ENCODE data around the gene MEIG1.
"Not testable (repeated sequence)": the region's sequence is repeated elsewhere in the genome, so short reads cannot be mapped to it uniquely, and the experiment has no call there.

MEIG1 gene, protein sequence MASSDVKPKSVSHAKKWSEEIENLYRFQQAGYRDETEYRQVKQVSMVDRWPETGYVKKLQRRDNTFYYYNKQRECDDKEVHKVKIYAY

DNA sequence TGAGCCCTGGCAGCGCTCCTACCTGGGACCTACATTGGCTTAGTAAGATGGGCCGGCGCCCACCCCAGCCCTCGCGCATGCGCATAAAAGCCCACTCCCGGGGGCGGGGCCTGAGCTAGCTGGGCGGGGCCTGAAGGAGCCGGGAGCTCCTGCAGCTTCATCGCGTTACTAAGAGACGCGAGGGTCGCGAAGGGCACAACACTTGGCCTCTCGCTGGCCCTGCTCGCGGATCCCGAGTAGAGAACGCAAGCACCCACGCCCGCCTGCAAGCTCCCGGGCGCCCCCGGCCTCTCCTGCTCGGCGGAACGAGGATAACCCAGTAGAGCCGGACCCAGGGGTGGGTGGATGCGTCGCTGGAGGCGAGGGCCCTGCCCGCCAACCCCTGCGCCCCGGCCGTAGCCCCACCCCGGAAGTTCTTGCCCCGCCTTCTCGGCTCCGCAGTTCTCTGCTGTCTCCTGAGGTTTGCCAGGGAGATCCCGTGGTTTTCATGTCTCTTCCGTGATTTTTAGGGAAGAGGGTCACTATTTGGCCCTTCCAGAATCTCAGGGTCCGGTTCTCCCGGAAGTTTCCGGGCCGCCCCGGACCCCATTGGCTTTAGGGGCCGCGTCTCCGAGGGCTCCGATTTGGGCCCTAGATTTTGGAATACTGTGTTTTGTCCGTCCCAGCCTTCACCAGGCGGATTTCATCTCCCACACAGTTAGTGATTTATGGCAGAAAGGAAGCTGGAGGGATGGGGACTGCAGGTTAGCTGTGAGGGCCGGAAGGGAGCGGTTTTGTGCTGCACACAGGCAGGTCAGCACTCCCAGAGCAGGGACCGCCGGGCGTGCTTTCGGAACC lies at the start of gene MEIG1:
TSS of gene MEIG1 (plus strand) at position 168 of the 837 bp plus-strand sequence. CDS start 7,081 bp downstream, outside the sequence.
- DNase-seq (ENCODE audit: low spot score) = peak; percentile 98

DNA sequence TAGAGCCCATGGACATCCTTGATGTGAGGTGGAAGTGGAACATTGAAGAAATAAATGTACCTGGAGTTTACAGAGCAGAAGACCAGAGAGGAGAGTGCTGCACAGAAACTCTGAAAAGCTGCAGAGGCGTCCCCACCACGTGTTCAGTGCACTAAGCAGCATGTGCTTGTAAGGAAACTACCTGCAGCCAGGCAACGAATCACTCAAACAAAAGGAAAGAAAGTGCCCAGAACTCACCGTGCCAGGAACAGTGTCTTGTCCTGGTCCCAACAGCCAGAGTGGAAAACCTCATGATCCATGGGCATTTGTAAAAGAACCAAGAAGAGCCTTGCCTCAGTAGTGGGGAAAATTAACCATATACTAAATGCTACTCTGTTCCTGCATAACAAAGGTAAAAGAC lies 48.2 kb upstream of the MEIG1 start:
- no peak for DNase-seq (ENCODE audit: low spot score)

DNA sequence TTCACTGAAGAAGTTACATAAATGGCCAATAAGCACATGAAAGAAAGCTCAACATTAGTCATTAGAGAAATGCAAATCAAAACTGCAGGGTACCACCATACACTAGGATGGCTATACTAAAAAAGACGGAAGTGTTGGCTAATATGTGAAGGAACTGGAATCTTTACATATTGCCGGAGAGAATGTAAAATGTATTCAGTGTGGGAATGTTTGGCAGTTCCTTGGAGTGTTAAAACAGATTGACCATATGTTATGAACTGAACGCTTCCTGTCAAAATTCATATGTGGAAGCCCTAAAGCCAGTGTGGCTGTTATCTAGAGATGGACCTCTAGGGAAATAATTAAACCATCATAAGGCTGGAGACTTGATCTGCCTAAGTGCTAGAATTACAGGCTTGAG lies 47.4 kb upstream of the MEIG1 start:
- DNase-seq (ENCODE audit: low spot score) = no peak

DNA sequence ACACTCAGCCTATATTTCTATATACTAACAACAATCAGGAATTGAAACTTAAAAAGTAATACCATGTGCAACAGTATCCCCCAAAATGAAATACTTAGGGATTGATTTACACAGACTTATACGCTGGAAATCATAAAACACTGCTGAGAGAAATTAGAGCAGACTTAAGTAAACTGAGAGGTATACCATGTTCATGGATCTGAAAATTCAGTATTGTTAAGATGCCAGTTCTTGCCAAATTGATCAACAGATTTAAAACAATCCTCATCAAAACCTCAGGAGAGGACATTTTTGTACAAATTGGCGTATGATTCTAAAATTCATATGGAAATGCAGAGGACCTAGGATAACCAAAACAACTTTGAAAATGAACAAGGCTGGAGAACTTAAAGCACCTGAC lies 42.6 kb upstream of the MEIG1 start:
- no peak for DNase-seq (ENCODE audit: low spot score)

DNA sequence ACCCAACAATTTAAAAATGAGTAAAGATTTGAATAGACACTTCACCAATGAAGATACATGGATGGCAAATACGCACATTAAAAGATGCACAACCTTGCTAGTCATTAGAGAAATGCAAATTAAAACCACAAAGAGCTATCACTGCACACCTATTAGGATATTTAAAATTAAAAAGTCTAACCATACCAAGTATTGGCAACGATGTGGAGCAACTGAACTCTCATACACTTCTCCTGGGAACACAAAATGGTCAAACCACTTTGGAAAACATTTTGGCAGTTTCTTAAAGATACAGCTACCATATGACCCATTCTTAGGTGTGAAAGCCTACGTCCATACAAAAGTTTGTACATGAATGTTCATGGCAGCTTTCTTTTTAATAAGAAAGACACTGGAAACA lies 41.4 kb upstream of the MEIG1 start:
- DNase-seq (ENCODE audit: low spot score) = no peak

DNA sequence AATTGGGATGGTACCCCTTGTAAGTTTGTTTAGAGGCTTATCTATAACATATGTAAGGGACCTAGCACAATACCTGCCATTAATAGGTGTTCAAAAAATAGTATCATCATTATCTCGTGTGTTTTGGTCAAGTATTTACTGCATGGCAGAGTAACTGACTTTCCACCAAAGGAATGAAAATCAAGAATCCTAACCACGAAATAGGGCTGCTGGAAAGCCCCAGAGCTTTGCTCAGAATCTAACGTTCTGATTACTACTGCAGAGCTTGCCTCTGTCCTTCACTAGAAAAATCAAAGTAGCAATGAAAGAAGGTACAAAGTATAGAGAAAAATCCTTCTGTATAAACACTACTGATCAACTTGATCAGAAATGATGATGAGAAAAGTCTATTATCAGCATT lies 40.2 kb upstream of the MEIG1 start:
- no peak for DNase-seq (ENCODE audit: low spot score)

DNA sequence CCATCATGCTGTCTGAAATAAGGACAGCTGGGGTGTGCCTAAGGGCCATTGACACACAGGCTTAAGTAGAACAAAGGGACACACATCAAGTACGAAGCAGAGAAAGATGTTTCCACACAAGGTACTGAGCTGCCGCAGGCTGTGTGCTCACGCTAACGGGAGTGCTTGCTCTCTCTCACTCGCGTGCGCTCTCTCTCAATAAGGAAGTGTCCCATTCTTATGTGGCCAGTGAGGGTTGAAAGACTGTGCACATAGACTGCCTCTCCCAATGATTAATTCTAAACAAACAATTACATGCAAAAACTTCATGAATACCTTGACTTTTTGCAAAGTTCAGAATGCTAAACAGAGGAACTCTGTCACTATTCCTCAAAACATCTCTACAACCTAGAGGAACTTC lies 35.2 kb upstream of the MEIG1 start:
- no peak for DNase-seq (ENCODE audit: low spot score)

DNA sequence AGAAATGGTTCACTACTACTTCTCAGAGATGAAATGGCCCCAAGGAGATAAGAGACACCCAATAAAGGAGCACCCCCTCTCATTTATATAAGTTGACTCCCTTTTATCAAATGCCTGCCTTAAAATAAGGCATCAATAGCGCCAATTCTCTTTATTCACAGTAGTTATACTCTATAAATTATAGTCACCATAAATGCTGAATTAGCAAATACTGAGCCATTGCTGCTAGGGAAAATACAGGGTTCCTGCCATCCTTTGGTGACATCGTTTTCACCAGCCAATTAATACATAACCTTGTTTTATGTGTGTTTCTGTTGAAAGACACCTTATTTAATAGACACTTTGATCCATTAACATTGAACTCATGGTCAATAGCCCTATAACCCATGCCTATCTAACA lies 33.9 kb upstream of the MEIG1 start:
- DNase-seq (ENCODE audit: low spot score) = no peak

DNA sequence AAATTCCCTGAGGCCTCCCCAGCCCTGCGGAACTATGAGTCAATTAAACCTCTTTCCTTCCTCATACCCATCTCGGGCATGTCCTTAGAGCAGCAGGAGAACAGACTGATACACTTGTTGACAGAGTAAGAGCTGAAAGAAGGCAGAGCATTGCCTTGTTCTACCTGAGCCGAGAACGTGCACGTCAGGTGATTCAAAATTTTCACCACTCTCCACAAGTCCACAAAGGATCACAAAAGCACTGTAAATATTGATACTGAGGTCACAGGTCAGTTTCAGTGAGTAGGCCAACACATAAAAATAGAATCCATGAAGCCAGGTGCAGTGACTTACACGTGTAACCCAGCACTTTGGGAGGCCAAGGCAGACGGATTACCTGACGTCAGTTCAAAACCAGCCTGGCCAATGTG lies 33.1 kb upstream of the MEIG1 start:
- no peak for DNase-seq (ENCODE audit: low spot score)

DNA sequence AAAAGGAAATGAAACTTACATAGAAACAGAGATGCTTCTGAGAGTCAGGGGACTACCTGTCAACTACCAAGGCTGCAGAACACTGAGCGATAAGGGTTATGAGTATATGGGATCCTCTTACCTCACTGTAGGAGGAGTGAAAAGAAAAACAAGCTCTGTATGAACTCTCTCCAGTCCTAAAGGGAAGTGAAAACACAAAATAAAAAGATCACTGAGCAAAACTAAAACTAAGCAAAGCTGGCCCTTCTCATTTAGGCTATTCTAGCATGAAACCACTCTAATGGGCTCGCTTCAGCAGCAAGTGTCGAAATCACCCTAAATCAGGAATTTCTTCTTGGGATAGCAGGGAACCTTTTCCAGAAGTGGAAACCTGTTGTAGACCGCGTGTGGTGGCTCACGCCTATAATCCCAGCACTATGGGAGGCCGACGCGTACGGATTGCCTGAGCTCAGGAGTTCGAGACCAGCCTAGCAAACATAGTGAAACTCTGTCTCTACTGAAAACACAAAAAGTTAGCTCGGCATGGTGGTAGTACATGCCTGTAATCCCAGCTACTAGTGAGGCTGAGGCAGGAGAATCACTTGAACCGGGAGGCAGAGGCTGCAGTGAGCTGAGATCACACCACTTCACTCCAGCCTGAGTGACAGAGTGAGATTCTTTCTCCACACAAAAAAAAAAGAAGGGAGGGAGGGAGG lies 32.3 kb upstream of the MEIG1 start:
- DNase-seq (ENCODE audit: low spot score) = no peak

DNA sequence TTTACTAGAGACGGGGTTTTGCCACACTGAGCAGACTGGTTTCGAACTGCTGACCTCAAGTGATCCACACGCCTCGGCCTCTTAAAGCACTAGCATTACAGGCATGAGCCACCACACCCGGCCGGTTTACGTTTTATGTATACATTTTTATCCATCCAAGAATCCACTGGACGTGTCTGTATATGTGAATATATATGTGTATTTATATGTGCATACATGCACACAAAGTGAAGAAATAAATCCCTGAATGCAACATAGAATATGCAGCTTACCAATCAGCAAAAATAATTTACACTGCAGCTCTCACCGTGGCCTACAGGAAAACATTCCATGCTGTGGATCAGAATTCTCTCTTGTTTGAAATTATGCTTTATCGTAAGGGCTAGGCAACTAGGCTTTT lies 28.6 kb upstream of the MEIG1 start:
- DNase-seq (ENCODE audit: low spot score) = no peak

DNA sequence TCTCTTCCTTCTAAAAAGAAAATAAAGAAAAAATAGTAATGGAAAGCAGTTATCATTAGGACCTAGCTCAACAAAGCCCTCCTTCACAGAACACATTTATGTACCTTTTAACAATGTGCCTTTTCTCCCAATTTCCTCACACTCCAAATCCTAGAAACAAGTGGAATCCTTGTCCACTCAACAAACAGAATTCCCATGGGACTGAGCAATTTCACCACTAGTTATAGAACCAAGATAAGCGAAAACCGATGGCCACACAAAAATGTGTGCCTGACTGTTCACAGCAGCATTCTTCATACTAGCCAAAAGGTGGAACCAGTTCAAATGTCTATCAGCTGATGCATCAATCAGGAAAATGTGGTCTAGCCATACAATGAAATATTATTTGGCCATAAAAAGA lies 22.6 kb upstream of the MEIG1 start:
- no peak for DNase-seq (ENCODE audit: low spot score)

DNA sequence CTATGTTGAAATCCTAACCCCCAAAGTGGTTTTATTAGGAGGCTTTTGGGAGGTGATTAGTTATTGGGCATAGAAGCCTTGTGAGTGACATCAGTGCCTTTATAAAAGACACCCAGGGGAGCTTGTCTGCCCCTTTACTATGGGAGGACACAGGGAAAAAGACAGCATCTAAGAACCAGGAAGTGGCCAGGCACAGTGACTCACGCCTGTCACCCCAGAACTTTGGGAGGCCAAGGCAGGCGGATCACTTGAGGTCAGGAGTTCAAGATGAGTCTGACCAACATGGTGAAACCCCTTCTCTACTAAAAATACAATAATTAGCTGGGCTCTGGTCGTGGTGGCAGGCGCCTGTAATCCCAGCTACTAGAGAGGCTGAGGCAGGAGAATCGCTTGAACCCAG lies 20.2 kb upstream of the MEIG1 start:
- not testable (repeated sequence) for DNase-seq (ENCODE audit: low spot score)

DNA sequence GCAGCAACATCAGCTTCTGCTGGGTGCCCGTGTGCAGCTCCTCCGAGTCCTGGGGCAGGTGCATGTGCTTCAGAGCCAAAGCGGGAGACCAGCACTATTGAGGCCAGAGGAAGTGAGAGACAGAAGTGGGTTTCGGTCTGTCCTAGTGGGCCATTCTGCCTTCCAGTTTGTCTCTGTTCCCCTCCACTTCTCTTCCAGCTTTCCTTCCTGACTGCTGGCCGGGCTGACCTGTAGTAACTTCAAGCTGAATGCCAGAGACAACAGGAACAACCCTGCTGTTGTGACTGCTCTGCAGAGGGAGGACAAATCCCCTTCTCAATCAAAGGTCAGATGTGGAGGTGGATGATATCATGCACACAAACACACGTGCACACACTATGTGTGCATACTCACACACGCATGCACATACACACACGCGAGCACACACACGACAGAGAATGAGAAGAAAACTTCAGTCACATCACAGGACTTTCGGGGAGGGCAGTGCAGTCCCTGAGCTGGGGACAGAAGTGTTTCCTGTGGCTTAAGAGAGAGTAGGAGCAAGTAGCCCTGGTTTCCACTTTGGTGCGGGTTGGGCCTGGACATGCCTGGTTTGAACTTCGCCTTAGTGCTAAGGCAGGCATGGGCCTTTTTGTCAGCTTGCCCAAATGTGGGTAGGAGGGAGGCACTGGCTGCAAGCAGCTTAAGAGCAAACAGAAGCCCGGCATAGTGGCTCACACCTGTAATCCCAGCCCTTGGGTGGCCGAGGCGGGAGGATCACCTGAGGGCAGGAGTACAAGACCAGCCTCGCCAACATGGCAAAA lies 16.8 kb upstream of the MEIG1 start:
- not testable (repeated sequence) for DNase-seq (ENCODE audit: low spot score)

DNA sequence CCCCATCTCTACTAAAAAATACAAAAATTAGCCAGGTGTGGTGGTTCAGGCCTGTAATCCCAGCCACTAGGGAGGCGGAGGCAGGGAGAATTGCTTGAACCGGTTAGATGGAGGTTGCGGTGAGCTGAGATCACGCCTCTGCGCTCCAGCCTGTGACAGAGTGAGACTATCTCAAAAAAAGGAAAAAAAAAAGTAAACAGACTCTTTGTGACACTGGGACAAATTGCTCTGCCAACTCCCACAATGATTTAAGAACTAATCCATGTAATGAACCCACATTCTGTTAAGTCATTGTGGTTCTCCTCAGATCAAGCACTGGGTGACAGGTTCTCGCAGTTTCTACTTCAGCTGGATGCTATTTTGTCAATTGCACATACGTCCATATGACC lies 16.2 kb upstream of the MEIG1 start:
- not testable (repeated sequence) for DNase-seq (ENCODE audit: low spot score)

DNA sequence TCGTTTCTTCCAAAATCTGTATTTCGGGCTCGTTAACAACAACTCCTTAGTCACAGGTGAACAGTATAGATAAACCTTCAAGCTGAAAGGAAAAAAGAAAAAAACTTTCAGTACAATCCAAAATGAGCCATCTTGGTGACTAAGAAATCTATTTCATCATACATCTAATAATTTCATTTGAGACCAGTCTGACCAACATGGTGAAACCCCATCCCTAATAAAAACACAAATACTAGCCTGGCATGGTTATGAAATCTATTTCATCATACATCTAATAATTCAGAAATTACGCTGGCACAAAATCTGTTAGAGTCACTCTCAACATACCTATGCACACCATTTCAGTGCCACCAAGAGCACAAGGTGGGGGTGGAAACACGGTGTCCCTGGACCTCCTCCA lies 14.1 kb upstream of the MEIG1 start:
- DNase-seq (ENCODE audit: low spot score) = no peak

DNA sequence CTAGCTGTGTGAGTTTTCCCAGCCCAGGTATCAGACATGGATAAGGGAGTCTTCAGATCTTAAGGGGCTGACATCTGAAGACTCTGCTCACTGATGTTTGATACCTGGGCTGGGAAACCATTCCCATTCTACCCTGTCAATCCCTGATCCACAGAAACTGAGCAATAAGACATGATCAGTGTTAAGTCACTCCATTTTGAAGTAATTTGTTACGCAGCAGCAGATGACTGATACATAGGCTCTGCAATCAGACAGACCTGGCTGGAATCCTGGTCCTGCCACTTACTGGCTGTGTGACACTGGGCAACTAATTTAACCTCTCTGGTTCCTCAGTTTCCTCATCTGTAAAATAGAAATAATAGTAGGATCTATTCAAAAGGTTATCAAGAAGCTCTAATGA lies 11.9 kb upstream of the MEIG1 start:
- DNase-seq (ENCODE audit: low spot score) = no peak

DNA sequence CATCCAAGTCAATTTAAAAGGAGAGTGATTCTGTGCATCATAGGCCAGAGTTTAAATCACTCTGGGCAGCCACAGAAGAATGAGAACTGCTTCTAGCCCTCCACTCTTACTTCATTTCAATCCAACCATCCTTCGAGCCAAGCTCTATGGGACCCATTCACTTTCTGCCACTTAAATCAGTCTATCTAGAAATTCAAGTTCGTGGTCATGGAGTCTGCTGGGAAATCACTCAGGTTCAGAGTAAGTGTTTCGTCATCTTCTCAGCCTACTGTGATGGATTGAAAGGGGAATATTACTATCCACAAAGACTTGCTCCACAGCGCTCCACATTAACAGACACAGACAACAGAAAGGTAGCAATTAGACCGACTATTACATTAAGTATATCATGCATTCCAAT lies 9.9 kb upstream of the MEIG1 start:
- DNase-seq (ENCODE audit: low spot score) = no peak

DNA sequence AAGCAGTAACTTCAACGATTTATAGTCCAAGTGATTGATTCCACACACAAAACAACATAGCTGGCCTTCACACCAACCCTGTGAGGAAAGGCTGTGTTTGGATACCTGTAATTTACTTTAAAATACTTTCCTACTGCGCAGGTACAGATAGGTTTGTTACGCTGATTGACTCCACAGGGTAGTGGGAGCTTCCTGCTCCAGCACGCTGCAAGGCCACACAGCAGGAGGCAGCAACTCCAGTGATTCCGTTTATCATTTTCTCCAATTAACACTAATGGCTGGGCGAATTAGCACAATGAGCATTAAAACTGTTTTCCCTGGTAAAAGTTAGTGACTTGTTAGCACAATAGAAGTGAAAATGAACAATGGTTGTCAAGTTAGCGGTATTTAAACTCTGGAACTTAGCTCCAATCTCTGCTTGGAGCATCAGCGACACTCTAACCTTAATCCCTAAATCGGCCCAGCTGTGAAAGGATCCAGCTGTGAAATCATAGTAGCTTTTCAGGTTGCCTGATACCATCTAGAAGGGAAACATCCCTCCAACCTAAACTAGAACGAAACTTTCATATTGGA lies 6.3 kb upstream of the MEIG1 start:
- DNase-seq (ENCODE audit: low spot score) = no peak

DNA sequence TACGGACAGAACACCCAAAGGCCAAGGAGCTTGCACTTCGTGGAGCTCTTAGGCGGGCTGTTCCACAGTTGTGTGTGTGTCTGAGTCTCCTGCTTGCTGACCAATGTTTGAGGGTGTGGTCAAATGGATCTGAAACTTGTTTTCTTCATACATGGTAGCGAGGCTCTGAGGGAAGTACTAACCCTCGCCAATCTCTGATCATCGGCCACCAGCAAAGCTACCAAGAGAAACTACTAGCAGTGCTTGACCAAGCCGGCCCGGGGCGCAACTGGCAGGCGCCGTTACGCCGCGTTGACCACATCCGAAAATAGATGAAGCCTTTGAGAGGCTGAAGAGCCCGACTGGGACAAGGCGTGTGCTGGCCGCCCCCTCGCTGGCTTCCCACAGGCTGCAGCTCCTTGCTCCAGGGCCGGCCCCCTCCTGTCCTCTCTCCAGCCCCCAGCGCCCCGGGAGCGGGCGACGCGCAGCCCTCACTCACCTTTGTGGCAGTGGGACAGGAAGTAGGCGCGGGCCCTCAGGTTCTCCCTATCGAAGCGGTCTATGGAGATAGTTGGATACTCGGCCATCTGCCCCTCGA lies 5.7 kb upstream of the MEIG1 start:
- no peak for DNase-seq (ENCODE audit: low spot score)

DNA sequence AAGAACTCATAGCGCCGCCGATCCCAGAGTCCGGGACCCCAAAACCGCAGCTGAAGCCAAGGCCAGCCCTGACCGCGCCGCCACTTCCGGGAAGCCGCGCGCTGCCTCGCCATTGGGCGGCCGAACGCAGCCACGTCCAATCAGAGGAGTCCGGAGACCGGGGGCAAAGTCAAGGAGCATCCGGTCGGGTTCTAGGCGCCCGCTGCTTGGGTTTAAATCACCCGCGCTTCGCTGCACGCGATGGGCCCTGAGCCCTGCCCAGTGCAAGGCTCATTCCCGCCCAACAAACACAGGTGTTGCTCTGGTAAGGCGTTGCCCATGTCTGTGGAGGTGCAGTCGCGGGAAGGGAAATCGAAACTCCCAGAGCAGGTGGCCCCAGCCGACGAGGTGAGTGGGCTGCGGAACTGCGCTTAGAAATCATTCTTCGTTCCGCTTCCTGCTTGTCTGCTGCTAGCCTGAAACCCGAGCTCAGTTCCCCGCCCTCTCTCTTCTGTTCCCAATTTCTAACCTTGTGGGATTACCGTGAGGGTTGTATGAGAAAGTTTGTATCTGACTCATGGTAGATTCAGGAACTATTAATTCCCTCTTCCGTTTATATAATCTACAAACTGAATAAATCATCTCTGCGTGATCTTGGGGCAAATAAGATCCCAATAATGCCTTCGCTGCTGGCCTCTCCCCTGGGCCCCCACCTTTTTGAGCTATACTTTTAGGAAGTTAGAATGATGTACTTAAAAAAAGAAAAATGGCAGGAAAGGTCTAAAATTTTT lies 5.0 kb upstream of the MEIG1 start, which contains the start of gene DCLRE1C:
TSS of gene DCLRE1C (minus strand) at position 96 of the 770 bp plus-strand sequence. CDS start at position 10, 86 bp downstream.
- DNase-seq (ENCODE audit: low spot score) = peak; percentile 95

Data from left forelimb (tissue), 1 donor.